ENCODE data around the gene CASK. TPM values are rescaled to one million over a fixed set of nuclear protein-coding genes. Genes with fewer than 3 reads are reported as not detected.
A peak's percentile ranks its signal among the peaks of the same experiment; 100 is the strongest.

CASK gene
- total RNA-seq, 4 donors from 2014 or later, result 34.3 to 52.8 (median 40.7) TPM

GRCh38 chrX:41935832-41936231 is 12.5 kb upstream of the CASK start:
- no peak overlapping the region for H3K4me3 ChIP-seq
- DNase-seq (ENCODE audit: low spot score in 2 of 2), result no peak
- no peak overlapping the region for H3K27ac ChIP-seq
- H3K9me3 ChIP-seq, result no peaks in the 10 kb centered on the region
- TF ChIP-seq POLR2A (IDR thresholded peaks at IDR 0.05) (no peak), EP300 (IDR thresholded peaks at IDR 0.05) (no peak), CTCF (IDR thresholded peaks at IDR 0.05) (no peak)
- 60 to 65% methylated on average over 3 of the region's 3 CpGs for WGBS, 2 donors
- no peaks in the 10 kb centered on the region for H3K4me1 ChIP-seq
- no peaks in the 10 kb centered on the region for H3K36me3 ChIP-seq
- peaks cover 0 to 4% of the 10 kb centered on the region in 2 donors for H3K27me3 ChIP-seq

DNA sequence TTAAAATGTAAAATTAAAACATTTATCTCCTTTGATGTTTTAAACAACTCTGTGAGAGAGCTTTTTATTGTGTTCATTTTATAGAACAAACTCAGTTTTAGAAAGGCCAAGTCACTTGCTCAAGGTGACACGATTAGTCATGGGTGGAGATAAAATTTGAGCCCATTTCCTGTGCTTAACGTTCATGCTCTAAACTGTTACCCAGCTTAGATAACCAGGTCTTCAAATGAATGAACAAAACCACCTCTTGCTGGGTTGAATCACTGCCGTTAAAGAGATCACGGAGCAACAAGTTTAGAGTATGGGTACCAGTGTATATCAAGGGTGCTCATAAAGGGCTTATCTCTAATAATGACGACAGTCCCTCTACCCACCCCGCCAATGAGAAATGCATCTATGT is 10.2 kb upstream of the CASK start:
- no peaks in the 10 kb centered on the region for H3K9me3 ChIP-seq
- H3K36me3 ChIP-seq, result no peaks in the 10 kb centered on the region
- WGBS, 2 donors, result 68 to 82% methylated on average over 6 of the region's 6 CpGs
- H3K4me3 ChIP-seq, result no peak overlapping the region
- no peaks in the 10 kb centered on the region for H3K4me1 ChIP-seq
- TF ChIP-seq CTCF (IDR thresholded peaks at IDR 0.05) (no peak), POLR2A (IDR thresholded peaks at IDR 0.05) (no peak), EP300 (IDR thresholded peaks at IDR 0.05) (no peak)
- H3K27ac ChIP-seq, result no peak overlapping the region
- DNase-seq (ENCODE audit: low spot score in 2 of 2), result no peak
- peaks cover 0 to 13% of the 10 kb centered on the region in 2 donors for H3K27me3 ChIP-seq

GRCh38 chrX:41932885-41933284 is 9.5 kb upstream of the CASK start:
- no peaks in the 10 kb centered on the region for H3K4me1 ChIP-seq
- no peak for DNase-seq (ENCODE audit: low spot score in 2 of 2)
- H3K4me3 ChIP-seq, result no peak overlapping the region
- H3K36me3 ChIP-seq, result no peaks in the 10 kb centered on the region
- H3K9me3 ChIP-seq, result no peaks in the 10 kb centered on the region
- no peak for TF ChIP-seq POLR2A (IDR thresholded peaks at IDR 0.05)
- TF ChIP-seq CTCF (IDR thresholded peaks at IDR 0.05), result no peak
- no peak for TF ChIP-seq EP300 (IDR thresholded peaks at IDR 0.05)
- H3K27me3 ChIP-seq, result peaks cover 0 to 13% of the 10 kb centered on the region in 2 donors
- H3K27ac ChIP-seq, result no peak overlapping the region
- WGBS, 2 donors, result 86 to 89% methylated on average over 5 of the region's 5 CpGs

DNA sequence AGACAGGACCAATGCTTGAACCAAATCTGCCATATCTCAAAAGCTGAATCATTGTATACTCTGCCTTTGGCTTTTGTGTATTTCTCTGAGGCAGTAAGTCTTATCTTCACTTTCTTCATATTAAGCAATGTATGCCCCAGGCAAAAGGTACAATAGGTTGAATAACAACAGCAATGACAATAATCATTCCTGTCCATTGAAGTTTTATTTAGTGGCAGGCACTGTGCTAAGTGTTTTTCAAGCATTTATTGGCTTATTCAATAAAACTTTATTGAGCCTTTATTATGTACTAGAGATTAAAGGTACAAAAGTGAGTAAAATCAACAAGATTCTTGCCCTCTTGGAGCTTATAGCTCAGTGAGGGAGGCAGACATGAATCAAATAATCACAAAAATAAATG is 8.2 kb upstream of the CASK start:
- peaks cover 0 to 13% of the 10 kb centered on the region in 2 donors for H3K27me3 ChIP-seq
- TF ChIP-seq POLR2A (IDR thresholded peaks at IDR 0.05) (no peak), EP300 (IDR thresholded peaks at IDR 0.05) (no peak), CTCF (IDR thresholded peaks at IDR 0.05) (no peak)
- H3K4me1 ChIP-seq, result no peaks in the 10 kb centered on the region
- H3K36me3 ChIP-seq, result no peaks in the 10 kb centered on the region
- no peak overlapping the region for H3K4me3 ChIP-seq
- H3K9me3 ChIP-seq, result no peaks in the 10 kb centered on the region
- H3K27ac ChIP-seq, result no peak overlapping the region
- no peak for DNase-seq (ENCODE audit: low spot score in 2 of 2)

GRCh38 chrX:41923978-41924683 is 777 bp upstream of the CASK start:
- H3K4me3 ChIP-seq, result peak overlapping the region; percentile 35 to 66 (median 54)
- no peak for TF ChIP-seq POLR2A (IDR thresholded peaks at IDR 0.05)
- DNase-seq (ENCODE audit: low spot score in 2 of 2), result peak in 1 of 2 donors; percentile 4
- H3K27ac ChIP-seq, result peak overlapping the region; percentile 75 to 89 (median 81)
- peaks cover 0 to 13% (median 0%) of the 10 kb centered on the region in 4 donors for H3K4me1 ChIP-seq
- H3K27me3 ChIP-seq, result peaks cover 0 to 5% of the 10 kb centered on the region in 2 donors
- no peaks in the 10 kb centered on the region for H3K36me3 ChIP-seq
- H3K9me3 ChIP-seq, result no peaks in the 10 kb centered on the region
- WGBS, 2 donors, result 1 to 28% methylated on average over 16 of the region's 16 CpGs

Measured in tibial nerve (tissue), 4 donors.